Stomach (tissue), 9 donors: ENCODE measurements around the gene PTTG1IP2. TPM values are rescaled to one million over a fixed set of nuclear protein-coding genes. Genes with fewer than 3 reads are reported as not detected.

ENCODE experiments used
- DNase-seq, 2 donors: peaks; one replicate each; pipeline versions ENCODE4 v3.0.0 to v3.0.0-alpha.2; 2013 to 2019
- H3K27ac ChIP-seq, 5 donors: fragments of 200-600 bp in 4 of 5; sonication (generic) in 4 of 5; one replicate each; pipeline ENCODE4 v1.5.1; 2013 to 2019; ENCODE audit warnings: mild to moderate bottlenecking in 1 of 5, moderate library complexity in 1 of 5
- H3K27me3 ChIP-seq, 3 donors: fragments of 200-600 bp; sonication (generic); one replicate each; pipeline ENCODE4 v1.5.1; 2017 to 2019; ENCODE audit warnings: mixed run types in 1 of 3
- H3K36me3 ChIP-seq, 4 donors: fragments of 200-600 bp; sonication (generic); 1 replicate in 3 of 4; 2 replicates in 1 of 4; pipeline ENCODE4 v1.5.1; 2016 to 2019
- H3K4me1 ChIP-seq, 4 donors: fragments of 200-600 bp; sonication (generic); one replicate each; pipeline ENCODE4 v1.5.1; 2016 to 2019
- H3K4me3 ChIP-seq, 4 donors: fragments of 200-600 bp; sonication (generic) in 3 of 4; one replicate each; pipeline ENCODE4 v1.5.1; 2016 to 2019; ENCODE audit warnings: mild to moderate bottlenecking in 1 of 4
- H3K9me3 ChIP-seq, 4 donors: fragments of 200-600 bp; sonication (generic); one replicate each; pipeline ENCODE4 v1.5.1; 2016 to 2019
- EP300 ChIP-seq: sonication (generic); formaldehyde crosslinking; IDR thresholded peaks from one replicate; pipeline ENCODE4 v1.6.1; 2017; ENCODE audit warnings: antibody characterized with exemption
- POLR2A ChIP-seq, 4 donors: fragments of 450-650 bp; IDR thresholded peaks; one replicate each; pipeline ENCODE4 v1.6.1; 2016; ENCODE audit warnings: antibody characterized with exemption in 4 of 4, control low read depth in 2 of 4, mild to moderate bottlenecking in 1 of 4, moderate library complexity in 1 of 4
- POLR2AphosphoS5 ChIP-seq, 3 donors: sonication (generic); formaldehyde crosslinking; IDR thresholded peaks; one replicate each; pipeline ENCODE4 v1.6.1; 2016; ENCODE audit warnings: antibody characterized with exemption in 3 of 3
- WGBS, 5 donors: extraction: QIAGEN DNeasy Blood & Tissue Kit in 3 of 5; methylation state at CpG; one replicate each; pipeline versions ENCODE4 v1.1.5 to v1.1.7; 2013 to 2018; 5-methylcytosine and 5-hydroxymethylcytosine counted together
- intact Hi-C: fragments of 100-400 bp; cut with DNase I; formaldehyde crosslinking; loops from one replicate; pipeline ENCODE4 v1.15.1; 2023; ENCODE audit warnings: low total_unique reads
- polyA plus RNA-seq, 3 donors: library from polyadenylated mRNA; stranded (reverse); fragments of 200-250 nt; gene quantifications; one replicate each; pipeline ENCODE4 v1.2.3, GENCODE V29; 2013
- total RNA-seq, 5 donors: library from RNA; depleted of rRNA; stranded (reverse); fragments of >200 nt; gene quantifications; one replicate each; pipeline versions ENCODE4 v1.1.0 to v1.2.3, GENCODE V29; 2014 to 2016
- TF ChIP-seq, protein P1 (sequence below), 7 experiments: fragments of 450-650 bp in 4 of 7; fragments of 200-600 bp in 3 of 7; sonication (generic) in 3 of 7; IDR thresholded peaks; one replicate each; pipeline ENCODE4 v1.5.1; 2016 to 2019; ENCODE audit warnings: antibody characterized with exemption in 7 of 7, control low read depth in 2 of 7, mild to moderate bottlenecking in 1 of 7
- donor health status: healthy with polysubstance abuse.
- donor health status: Bipolar disorder and iron deficiency.
- donor health status: healthy.

The PTTG1IP2 gene
- total and polyA plus RNA-seq, 8 donors, result not detected

DNA sequence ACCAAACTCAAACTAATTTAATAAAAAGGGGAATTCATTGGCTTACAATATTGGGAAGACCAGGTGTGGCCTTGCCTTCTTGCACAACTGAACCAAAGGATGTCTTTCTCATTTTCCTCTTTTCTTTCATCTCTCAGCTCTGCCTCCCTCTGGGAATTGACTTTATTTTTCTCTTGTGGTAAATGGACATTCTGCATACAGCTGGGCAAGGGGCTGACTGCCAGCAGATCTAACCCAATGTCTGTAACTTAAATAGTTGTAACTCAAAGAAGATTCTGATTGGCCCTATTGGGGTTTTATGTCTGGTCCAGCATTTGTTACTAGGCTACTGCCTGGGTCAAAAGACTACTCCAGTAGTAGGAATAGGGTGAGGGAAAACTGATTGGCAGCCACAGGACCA lies 15.3 kb downstream of the PTTG1IP2 start:
- H3K27ac ChIP-seq, result no peak overlapping the region
- intact Hi-C loops, result no loop called here
- no peaks in the 10 kb centered on the region for H3K27me3 ChIP-seq
- no peaks in the 10 kb centered on the region for H3K9me3 ChIP-seq
- no peak for DNase-seq
- no peak for TF ChIP-seq POLR2AphosphoS5 (IDR thresholded peaks at IDR 0.05)
- no peak for TF ChIP-seq POLR2A (IDR thresholded peaks at IDR 0.05)
- no peak for TF ChIP-seq EP300
- H3K4me1 ChIP-seq, result peaks cover 0 to 5% (median 2%) of the 10 kb centered on the region in 4 donors
- H3K4me3 ChIP-seq, result no peak overlapping the region
- H3K36me3 ChIP-seq, result no peaks in the 10 kb centered on the region

- WGBS, 5 donors, result 73 to 86% (median 81%) methylated on average over 6 of the region's 6 CpGs
- intact Hi-C loops, result no loop called here
These were observed 16.4 kb downstream of the PTTG1IP2 start for GRCh38 chr7:90485734-90486316.

DNA sequence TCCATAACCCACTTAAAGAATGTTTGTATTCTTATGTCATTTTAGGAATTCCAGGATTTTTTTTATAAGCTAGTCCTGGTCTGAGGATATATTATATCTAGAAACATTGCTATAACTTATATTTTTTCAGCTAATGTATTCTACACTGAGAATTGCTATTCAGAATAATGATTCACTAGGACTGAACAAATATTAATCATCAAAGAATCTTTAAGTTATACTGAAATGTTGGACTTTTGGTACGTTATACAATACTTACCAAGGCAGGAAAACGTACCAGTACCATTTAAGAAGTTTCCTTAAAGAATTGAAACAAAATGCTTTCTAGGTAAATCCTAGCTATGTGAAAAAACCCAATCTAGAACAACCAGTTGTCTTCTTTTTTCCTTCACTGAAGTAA lies 18.4 kb downstream of the PTTG1IP2 start:
- 46 to 80% (median 62%) methylated on average over 2 of the region's 2 CpGs for WGBS, 5 donors
- Histone ChIP-seq H3K27me3 (no peaks in the 10 kb centered on the region), H3K9me3 (no peaks in the 10 kb centered on the region), H3K27ac (no peak overlapping the region), H3K4me3 (no peak overlapping the region), H3K36me3 (no peaks in the 10 kb centered on the region), H3K4me1 (peaks cover 0 to 5% (median 2%) of the 10 kb centered on the region in 4 donors)
- DNase-seq, result no peak
- intact Hi-C loops, result no loop called here
- TF ChIP-seq POLR2A (IDR thresholded peaks at IDR 0.05) (no peak), EP300 (no peak), POLR2AphosphoS5 (IDR thresholded peaks at IDR 0.05) (no peak)
- TF ChIP-seq, protein P1, sequence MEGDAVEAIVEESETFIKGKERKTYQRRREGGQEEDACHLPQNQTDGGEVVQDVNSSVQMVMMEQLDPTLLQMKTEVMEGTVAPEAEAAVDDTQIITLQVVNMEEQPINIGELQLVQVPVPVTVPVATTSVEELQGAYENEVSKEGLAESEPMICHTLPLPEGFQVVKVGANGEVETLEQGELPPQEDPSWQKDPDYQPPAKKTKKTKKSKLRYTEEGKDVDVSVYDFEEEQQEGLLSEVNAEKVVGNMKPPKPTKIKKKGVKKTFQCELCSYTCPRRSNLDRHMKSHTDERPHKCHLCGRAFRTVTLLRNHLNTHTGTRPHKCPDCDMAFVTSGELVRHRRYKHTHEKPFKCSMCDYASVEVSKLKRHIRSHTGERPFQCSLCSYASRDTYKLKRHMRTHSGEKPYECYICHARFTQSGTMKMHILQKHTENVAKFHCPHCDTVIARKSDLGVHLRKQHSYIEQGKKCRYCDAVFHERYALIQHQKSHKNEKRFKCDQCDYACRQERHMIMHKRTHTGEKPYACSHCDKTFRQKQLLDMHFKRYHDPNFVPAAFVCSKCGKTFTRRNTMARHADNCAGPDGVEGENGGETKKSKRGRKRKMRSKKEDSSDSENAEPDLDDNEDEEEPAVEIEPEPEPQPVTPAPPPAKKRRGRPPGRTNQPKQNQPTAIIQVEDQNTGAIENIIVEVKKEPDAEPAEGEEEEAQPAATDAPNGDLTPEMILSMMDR (IDR thresholded peaks at IDR 0.05), result no peak

More at GRCh38 chr7:90485734-90486316, 16.4 kb downstream of the PTTG1IP2 start:
- Histone ChIP-seq H3K4me3 (no peak overlapping the region), H3K36me3 (no peaks in the 10 kb centered on the region), H3K9me3 (no peaks in the 10 kb centered on the region), H3K27me3 (no peaks in the 10 kb centered on the region), H3K27ac (no peak overlapping the region), H3K4me1 (peaks cover 0 to 5% (median 2%) of the 10 kb centered on the region in 4 donors)
- TF ChIP-seq POLR2A (IDR thresholded peaks at IDR 0.05) (no peak), EP300 (no peak), POLR2AphosphoS5 (IDR thresholded peaks at IDR 0.05) (no peak)
- TF ChIP-seq, protein P1 (IDR thresholded peaks at IDR 0.05), result no peak
- DNase-seq, result no peak

- TF ChIP-seq, protein P1 (IDR thresholded peaks at IDR 0.05), result no peak
- TF ChIP-seq POLR2AphosphoS5 (IDR thresholded peaks at IDR 0.05) (no peak), POLR2A (IDR thresholded peaks at IDR 0.05) (no peak)
- no peak overlapping the region for H3K27ac ChIP-seq
- WGBS, 5 donors, result 36 to 63% (median 53%) methylated on average over 1 of the region's 1 CpG
These were observed 18.8 kb downstream of the PTTG1IP2 start for GRCh38 chr7:90488220-90488619.

DNA sequence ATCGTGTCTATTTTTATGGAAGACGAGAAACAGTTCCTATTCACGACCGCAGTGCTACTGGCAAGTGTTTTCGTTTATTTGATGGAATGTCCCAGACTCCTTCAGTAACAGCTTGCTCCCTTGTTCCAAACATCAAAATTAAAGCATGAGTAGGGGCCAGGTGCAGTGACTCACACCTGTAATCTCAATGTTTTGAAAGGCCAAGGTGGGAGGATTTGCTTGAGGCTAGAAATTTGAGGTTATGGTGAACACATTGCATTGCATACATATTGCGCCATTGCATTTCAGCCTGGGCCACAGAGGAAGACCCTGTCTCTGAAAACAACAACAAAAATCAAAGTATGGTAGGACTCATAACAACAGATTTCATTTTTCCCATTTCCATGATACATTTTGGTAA lies 22.8 kb downstream of the PTTG1IP2 start:
- Histone ChIP-seq H3K27ac (no peak overlapping the region), H3K9me3 (no peaks in the 10 kb centered on the region), H3K4me1 (peaks cover 0 to 5% (median 2%) of the 10 kb centered on the region in 4 donors), H3K36me3 (no peaks in the 10 kb centered on the region), H3K27me3 (no peaks in the 10 kb centered on the region), H3K4me3 (no peak overlapping the region)
- intact Hi-C loops, result no loop called here
- no peak for TF ChIP-seq POLR2A (IDR thresholded peaks at IDR 0.05)
- no peak for DNase-seq
- 91 to 96% (median 96%) methylated on average over 6 of the region's 6 CpGs for WGBS, 5 donors

More at GRCh38 chr7:90488220-90488619, 18.8 kb downstream of the PTTG1IP2 start:
- DNase-seq, result no peak
- no peaks in the 10 kb centered on the region for H3K9me3 ChIP-seq
- peaks cover 0 to 5% (median 2%) of the 10 kb centered on the region in 4 donors for H3K4me1 ChIP-seq
- H3K4me3 ChIP-seq, result no peak overlapping the region
- no peaks in the 10 kb centered on the region for H3K36me3 ChIP-seq
- intact Hi-C loops, result no loop called here
- H3K27me3 ChIP-seq, result no peaks in the 10 kb centered on the region
